ENCODE data around the gene ANKS1A. TPM values are rescaled to one million over a fixed set of nuclear protein-coding genes. Genes with fewer than 3 reads are reported as not detected.

The ANKS1A gene
- polyA plus RNA-seq (2012; rRNA removed): 7.6 and 8.2 TPM in 2 replicates
- 5.8 and 6.9 TPM in 2 replicates for polyA plus RNA-seq (2012; cell fraction: cytosol; rRNA removed)
- polyA plus RNA-seq (2012; cell fraction: nucleus; rRNA removed): 17.6 and 20.8 TPM in 2 replicates

DNA sequence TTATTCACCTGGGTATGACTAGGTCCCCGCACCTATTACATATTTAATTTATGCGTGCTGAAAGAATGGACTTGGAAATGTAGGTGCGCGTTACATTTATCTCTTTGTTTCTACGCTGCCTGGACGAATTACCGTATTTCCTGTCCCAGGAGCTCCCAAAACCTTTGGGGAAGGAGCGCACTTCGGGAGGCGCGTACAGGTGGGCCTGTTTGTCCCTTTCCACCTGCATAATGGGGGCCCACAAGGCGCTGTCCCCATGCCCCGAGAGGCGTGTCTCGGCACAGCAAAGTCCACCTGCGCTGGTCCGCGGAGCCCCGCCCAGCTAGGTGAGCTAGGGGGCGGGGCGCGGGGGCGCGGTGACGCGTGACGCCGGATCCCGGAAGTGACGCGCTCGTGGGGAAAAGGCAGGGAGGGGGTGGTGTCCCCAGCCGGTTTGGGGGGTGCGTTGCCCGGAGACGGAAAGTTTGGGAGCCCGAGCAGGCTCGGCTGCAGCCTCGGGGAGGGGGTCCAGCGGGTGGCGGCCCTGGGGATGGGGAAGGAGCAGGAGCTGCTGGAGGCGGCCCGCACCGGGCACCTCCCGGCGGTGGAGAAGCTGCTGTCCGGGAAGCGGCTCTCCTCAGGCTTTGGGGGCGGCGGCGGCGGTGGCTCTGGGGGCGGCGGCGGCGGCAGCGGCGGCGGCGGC lies at the start of gene ANKS1A:
Gene ANKS1A (plus strand): TSS at position 382 of the 682 bp plus-strand sequence. CDS start 148 bp downstream, at position 530.
- Histone ChIP-seq H3K79me2 (ENCODE audit: insufficient read depth) (peaks cover 62% of the 10 kb centered on the region), H3K9me3 (no peaks in the 10 kb centered on the region), H3K4me3 (ENCODE audit: low read depth in 2 of 2, low read length in 1 of 2) (peak within 1 kb of the TSS; percentile 92 to 95), H3K27me3 (ENCODE audit: insufficient read depth) (no peaks in the 10 kb centered on the region), H2AFZ (ENCODE audit: low read depth) (peak within 1 kb of the TSS; percentile 97), H3K9ac (peak within 1 kb of the TSS; percentile 92), H3F3A (replicated peaks; ENCODE audit: insufficient read depth) (peaks cover 13% of the 10 kb centered on the region), H3K4me2 (peak within 1 kb of the TSS; percentile 82), H3K9me2 (no peaks in the 10 kb centered on the region), H4K20me1 (ENCODE audit: insufficient read depth) (no peaks in the 10 kb centered on the region), H3K36me3 (replicated peaks in 1 of 2; ENCODE audit: control insufficient read depth in 1 of 2, insufficient read depth in 2 of 2, low read length in 1 of 2) (peaks cover 3 to 16% of the 10 kb centered on the region in 2 experiments), H3K4me1 (ENCODE audit: control insufficient read depth in 1 of 2, insufficient read depth in 2 of 2, low read depth in 1 of 2, low read length in 1 of 2) (peaks cover 0 to 10% of the 10 kb centered on the region in 2 experiments; a peak in 2 of 4 replicates), H3K27ac (ENCODE audit: low read depth in 2 of 2, low read length in 1 of 2) (peak within 1 kb of the TSS; percentile 85 to 86)
- CTCF ChIA-PET: interaction anchor here (0.9 to 1.1 kb wide), 3 partner anchors 16 to 252 kb away, joined by 3 read pairs; partner anchors contain the start of gene TCP11
- DNase-seq: peak; percentile 92
- WGBS (ENCODE audit: low lambda C conversion rate): 2% methylated on average over 21 of the region's 60 CpGs
- TF ChIP-seq JUND (IDR thresholded peaks at IDR 0.05) (no peak), MEF2A (IDR thresholded peaks at IDR 0.05; ENCODE audit: borderline replicate concordance, low read depth) (no peak), GABPA (IDR thresholded peaks at IDR 0.05; ENCODE audit: low read depth) (peak; percentile 78), ELF1 (IDR thresholded peaks at IDR 0.05) (peak; percentile 84), USF1 (IDR thresholded peaks at IDR 0.05; ENCODE audit: borderline replicate concordance, low read depth) (no peak), GATA2 (CRISPR knock-in tag; IDR thresholded peaks at IDR 0.05) (no peak), POLR2AphosphoS5 (IDR thresholded peaks at IDR 0.05; ENCODE audit: low read depth, low read length) (peak; percentile 42; the same call in 1 of the 2 replicates), MXI1 (IDR thresholded peaks at IDR 0.05; ENCODE audit: low read depth, low read length) (0 out of 2 replicates have a peak, but pooled peaks have one; percentile 21)
- TF ChIP-seq, protein P1, sequence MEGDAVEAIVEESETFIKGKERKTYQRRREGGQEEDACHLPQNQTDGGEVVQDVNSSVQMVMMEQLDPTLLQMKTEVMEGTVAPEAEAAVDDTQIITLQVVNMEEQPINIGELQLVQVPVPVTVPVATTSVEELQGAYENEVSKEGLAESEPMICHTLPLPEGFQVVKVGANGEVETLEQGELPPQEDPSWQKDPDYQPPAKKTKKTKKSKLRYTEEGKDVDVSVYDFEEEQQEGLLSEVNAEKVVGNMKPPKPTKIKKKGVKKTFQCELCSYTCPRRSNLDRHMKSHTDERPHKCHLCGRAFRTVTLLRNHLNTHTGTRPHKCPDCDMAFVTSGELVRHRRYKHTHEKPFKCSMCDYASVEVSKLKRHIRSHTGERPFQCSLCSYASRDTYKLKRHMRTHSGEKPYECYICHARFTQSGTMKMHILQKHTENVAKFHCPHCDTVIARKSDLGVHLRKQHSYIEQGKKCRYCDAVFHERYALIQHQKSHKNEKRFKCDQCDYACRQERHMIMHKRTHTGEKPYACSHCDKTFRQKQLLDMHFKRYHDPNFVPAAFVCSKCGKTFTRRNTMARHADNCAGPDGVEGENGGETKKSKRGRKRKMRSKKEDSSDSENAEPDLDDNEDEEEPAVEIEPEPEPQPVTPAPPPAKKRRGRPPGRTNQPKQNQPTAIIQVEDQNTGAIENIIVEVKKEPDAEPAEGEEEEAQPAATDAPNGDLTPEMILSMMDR (IDR thresholded peaks at IDR 0.05): no peak
- POLR2A ChIA-PET: interaction anchor here (1.2 to 1.8 kb wide), 2 partner anchors 98 to 132 kb away, joined by 4 to 6 read pairs; partner anchors contain the start of genes BLTP3A and SNRPC

DNA sequence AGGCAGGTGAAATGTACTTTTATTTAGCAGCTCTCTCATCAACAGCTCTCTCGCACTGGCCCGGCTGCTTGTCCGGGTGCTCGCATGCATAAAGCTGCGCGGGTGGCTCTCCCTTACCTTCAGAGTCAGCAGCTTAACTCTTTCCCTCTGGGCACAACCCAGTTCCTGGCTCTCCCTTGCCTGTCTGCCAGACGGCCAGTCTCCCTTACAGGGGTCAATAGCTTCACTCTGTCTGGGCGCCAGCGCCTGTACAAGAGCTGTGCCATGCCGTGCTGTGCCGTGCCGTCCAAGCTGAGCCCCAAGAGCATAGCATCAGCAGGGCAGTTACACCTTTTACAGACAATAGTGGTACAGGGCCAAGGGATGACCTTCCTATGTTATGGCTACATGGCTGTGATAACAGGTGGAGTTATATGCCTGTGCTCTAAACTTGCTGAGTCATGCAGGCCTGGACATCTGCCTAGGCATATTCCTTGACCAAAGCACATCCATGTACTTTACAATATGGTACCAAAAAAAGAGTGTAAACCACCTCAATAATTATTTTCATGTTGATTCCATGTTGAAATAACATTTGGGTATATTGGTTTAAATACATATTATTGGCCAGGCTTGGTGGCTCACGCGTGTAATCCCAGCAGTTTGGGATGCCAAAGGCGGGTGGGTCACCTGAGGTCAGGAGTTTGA lies 49.2 kb upstream of the ANKS1A start:
- H3K36me3 ChIP-seq (replicated peaks in 1 of 2; ENCODE audit: control insufficient read depth in 1 of 2, insufficient read depth in 2 of 2, low read length in 1 of 2): peaks cover 14 to 21% of the 10 kb centered on the region in 2 experiments
- H2AFZ ChIP-seq (ENCODE audit: low read depth): no peak overlapping the region
- no peaks in the 10 kb centered on the region for H4K20me1 ChIP-seq (ENCODE audit: insufficient read depth)
- peak overlapping the region in 1 of 2 experiments; percentile 20; a peak in 1 of 4 replicates for H3K27ac ChIP-seq (ENCODE audit: low read depth in 2 of 2, low read length in 1 of 2)
- ChIA-PET POLR2A (interaction anchor here (0.5 kb wide), 1 partner anchor 414 kb away, joined by 3 read pairs; the partner anchor contains the start of gene RPS10), CTCF (interaction anchor here (1.1 kb wide), 1 partner anchor 48 kb away, joined by 3 read pairs; the partner anchor contains the start of gene BLTP3A)
- peaks cover 3% of the 10 kb centered on the region for H3F3A ChIP-seq (replicated peaks; ENCODE audit: insufficient read depth)
- H3K4me3 ChIP-seq (ENCODE audit: low read depth in 2 of 2, low read length in 1 of 2): no peak overlapping the region
- H3K27me3 ChIP-seq (ENCODE audit: insufficient read depth): no peaks in the 10 kb centered on the region
- no peaks in the 10 kb centered on the region for H3K9me2 ChIP-seq
- no peak for DNase-seq
- H3K4me1 ChIP-seq (ENCODE audit: control insufficient read depth in 1 of 2, insufficient read depth in 2 of 2, low read depth in 1 of 2, low read length in 1 of 2): peaks cover 0 to 8% of the 10 kb centered on the region in 2 experiments; a peak in 1 of 4 replicates
- 99% methylated on average over 12 of the region's 15 CpGs for WGBS (ENCODE audit: low lambda C conversion rate)
- no peak for TF ChIP-seq GATA2 (CRISPR knock-in tag; IDR thresholded peaks at IDR 0.05)
- TF ChIP-seq TEAD4 (IDR thresholded peaks at IDR 0.05; ENCODE audit: borderline replicate concordance, insufficient read depth): no peak
- no peak for TF ChIP-seq JUND (IDR thresholded peaks at IDR 0.05)
- TF ChIP-seq RAD21 (IDR thresholded peaks at IDR 0.05; ENCODE audit: low read length): no peak
- TF ChIP-seq TCF12 (IDR thresholded peaks at IDR 0.05): no peak
- no peak for TF ChIP-seq SMC3 (IDR thresholded peaks at IDR 0.05; ENCODE audit: low read depth, low read length)
- TF ChIP-seq, protein P2, sequence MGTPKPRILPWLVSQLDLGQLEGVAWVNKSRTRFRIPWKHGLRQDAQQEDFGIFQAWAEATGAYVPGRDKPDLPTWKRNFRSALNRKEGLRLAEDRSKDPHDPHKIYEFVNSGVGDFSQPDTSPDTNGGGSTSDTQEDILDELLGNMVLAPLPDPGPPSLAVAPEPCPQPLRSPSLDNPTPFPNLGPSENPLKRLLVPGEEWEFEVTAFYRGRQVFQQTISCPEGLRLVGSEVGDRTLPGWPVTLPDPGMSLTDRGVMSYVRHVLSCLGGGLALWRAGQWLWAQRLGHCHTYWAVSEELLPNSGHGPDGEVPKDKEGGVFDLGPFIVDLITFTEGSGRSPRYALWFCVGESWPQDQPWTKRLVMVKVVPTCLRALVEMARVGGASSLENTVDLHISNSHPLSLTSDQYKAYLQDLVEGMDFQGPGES (IDR thresholded peaks at IDR 0.05; ENCODE audit: low read depth, low read length): no peak
- TF ChIP-seq, protein P3, sequence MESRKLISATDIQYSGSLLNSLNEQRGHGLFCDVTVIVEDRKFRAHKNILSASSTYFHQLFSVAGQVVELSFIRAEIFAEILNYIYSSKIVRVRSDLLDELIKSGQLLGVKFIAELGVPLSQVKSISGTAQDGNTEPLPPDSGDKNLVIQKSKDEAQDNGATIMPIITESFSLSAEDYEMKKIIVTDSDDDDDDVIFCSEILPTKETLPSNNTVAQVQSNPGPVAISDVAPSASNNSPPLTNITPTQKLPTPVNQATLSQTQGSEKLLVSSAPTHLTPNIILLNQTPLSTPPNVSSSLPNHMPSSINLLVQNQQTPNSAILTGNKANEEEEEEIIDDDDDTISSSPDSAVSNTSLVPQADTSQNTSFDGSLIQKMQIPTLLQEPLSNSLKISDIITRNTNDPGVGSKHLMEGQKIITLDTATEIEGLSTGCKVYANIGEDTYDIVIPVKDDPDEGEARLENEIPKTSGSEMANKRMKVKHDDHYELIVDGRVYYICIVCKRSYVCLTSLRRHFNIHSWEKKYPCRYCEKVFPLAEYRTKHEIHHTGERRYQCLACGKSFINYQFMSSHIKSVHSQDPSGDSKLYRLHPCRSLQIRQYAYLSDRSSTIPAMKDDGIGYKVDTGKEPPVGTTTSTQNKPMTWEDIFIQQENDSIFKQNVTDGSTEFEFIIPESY (IDR thresholded peaks at IDR 0.05; ENCODE audit: borderline replicate concordance, low read depth): no peak
- no peak for TF ChIP-seq EP300 (IDR thresholded peaks at IDR 0.05; ENCODE audit: borderline replicate concordance in 1 of 2, low read depth in 1 of 2, low read length in 1 of 2)
- TF ChIP-seq FOXJ3 (CRISPR knock-in tag; IDR thresholded peaks at IDR 0.05): no peak
- no peak overlapping the region for H3K4me2 ChIP-seq
- no peaks in the 10 kb centered on the region for H3K79me2 ChIP-seq (ENCODE audit: insufficient read depth)
- H3K9ac ChIP-seq: no peak overlapping the region
- no peaks in the 10 kb centered on the region for H3K9me3 ChIP-seq
